Transverse colon (tissue), 4 donors: ENCODE measurements around the gene ISLR.

ENCODE experiments used
- EP300 ChIP-seq: sonication (generic); formaldehyde crosslinking; IDR thresholded peaks from one replicate; pipeline ENCODE4 v1.6.1; 2017; ENCODE audit warnings: antibody characterized with exemption, low read depth
- POLR2AphosphoS5 ChIP-seq, 3 donors: sonication (generic); formaldehyde crosslinking; IDR thresholded peaks; one replicate each; pipeline ENCODE4 v1.6.1; 2016; ENCODE audit warnings: antibody characterized with exemption in 3 of 3
- TF ChIP-seq, protein P1 (sequence below), 5 experiments: fragments of 200-600 bp in 3 of 5; fragments of 450-650 bp in 2 of 5; sonication (generic) in 3 of 5; IDR thresholded peaks; 1 replicate in 2 of 5; 2 replicates in 3 of 5; pipeline ENCODE4 v1.5.1; 2016 to 2017; ENCODE audit warnings: antibody characterized with exemption in 5 of 5, inconsistent platforms in 3 of 5, mild to moderate bottlenecking in 2 of 5, moderate library complexity in 1 of 5

DNA sequence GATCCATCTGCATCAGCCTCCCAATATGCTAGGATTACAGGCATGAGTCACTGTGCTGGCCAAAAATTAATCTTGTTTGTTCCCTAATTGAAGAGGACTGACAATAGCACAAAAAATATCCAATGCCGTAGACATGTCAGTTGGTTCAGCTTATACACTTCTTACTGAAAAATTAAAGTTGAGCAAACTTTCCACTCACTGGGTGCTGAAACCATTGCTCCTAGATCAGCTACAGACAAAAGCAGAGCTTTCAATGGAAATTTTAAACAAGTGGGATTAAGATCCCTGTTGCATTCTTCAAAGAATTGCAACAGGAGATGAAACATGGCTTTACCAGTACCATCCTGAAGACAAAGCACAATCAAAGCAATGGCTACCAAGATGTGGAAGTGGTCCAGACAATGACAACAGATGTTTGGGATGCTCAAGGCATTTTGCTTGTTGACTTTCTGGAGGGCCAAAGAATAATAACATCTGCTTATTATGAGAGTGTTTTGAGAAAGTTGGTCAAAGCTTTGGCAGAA lies 27.2 kb upstream of the ISLR start:
- TF ChIP-seq, protein P1, sequence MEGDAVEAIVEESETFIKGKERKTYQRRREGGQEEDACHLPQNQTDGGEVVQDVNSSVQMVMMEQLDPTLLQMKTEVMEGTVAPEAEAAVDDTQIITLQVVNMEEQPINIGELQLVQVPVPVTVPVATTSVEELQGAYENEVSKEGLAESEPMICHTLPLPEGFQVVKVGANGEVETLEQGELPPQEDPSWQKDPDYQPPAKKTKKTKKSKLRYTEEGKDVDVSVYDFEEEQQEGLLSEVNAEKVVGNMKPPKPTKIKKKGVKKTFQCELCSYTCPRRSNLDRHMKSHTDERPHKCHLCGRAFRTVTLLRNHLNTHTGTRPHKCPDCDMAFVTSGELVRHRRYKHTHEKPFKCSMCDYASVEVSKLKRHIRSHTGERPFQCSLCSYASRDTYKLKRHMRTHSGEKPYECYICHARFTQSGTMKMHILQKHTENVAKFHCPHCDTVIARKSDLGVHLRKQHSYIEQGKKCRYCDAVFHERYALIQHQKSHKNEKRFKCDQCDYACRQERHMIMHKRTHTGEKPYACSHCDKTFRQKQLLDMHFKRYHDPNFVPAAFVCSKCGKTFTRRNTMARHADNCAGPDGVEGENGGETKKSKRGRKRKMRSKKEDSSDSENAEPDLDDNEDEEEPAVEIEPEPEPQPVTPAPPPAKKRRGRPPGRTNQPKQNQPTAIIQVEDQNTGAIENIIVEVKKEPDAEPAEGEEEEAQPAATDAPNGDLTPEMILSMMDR (IDR thresholded peaks at IDR 0.05), result no peak
- TF ChIP-seq POLR2AphosphoS5 (IDR thresholded peaks at IDR 0.05) (no peak), EP300 (no peak)
